Mesenchymal stem cell (in vitro differentiated cells and primary cell): ENCODE measurements around the gene CCDC85C.

Experiments used
- DNase-seq: peaks from one replicate; pipeline ENCODE4 v3.0.0-alpha.2; 2013
- H2AFZ ChIP-seq: one replicate; pipeline ENCODE4 v1.6.1; 2013; ENCODE audit warnings: low read depth, mild to moderate bottlenecking, control low read depth, inconsistent platforms, low read length, moderate library complexity
- H2AK5ac ChIP-seq: 2 replicates; pipeline ENCODE4 v1.6.1; 2013; ENCODE audit warnings: low read length, moderate library complexity, mild to moderate bottlenecking, inconsistent platforms; ENCODE audit not compliant: severe bottlenecking
- H2BK120ac ChIP-seq: one replicate; pipeline ENCODE4 v1.6.1; 2013; ENCODE audit warnings: low read depth, mild to moderate bottlenecking, inconsistent platforms, low read length, moderate library complexity
- H2BK12ac ChIP-seq, 2 experiments: one replicate each; pipeline ENCODE4 v1.6.1; 2013; ENCODE audit warnings: inconsistent platforms in 2 of 2, low read length in 2 of 2, mild to moderate bottlenecking in 2 of 2, moderate library complexity in 2 of 2, control low read depth in 1 of 2
- H2BK15ac ChIP-seq: one replicate; pipeline ENCODE4 v1.6.1; 2013; ENCODE audit warnings: mild to moderate bottlenecking, low read depth, inconsistent platforms; ENCODE audit not compliant: poor library complexity, severe bottlenecking
- H2BK5ac ChIP-seq: 2 replicates; pipeline ENCODE4 v1.6.1; 2013; ENCODE audit warnings: low read depth, mild to moderate bottlenecking, low read length, control low read depth, inconsistent platforms; ENCODE audit not compliant: poor library complexity, severe bottlenecking
- H3K14ac ChIP-seq, 2 experiments: one replicate each; pipeline ENCODE4 v1.6.1; 2013; ENCODE audit warnings: inconsistent platforms in 2 of 2, low read length in 2 of 2, control low read depth in 1 of 2, mild to moderate bottlenecking in 1 of 2, moderate library complexity in 1 of 2
- H3K18ac ChIP-seq, 2 experiments: one replicate each; pipeline ENCODE4 v1.6.1; 2013; ENCODE audit warnings: inconsistent platforms in 2 of 2, low read length in 2 of 2, control low read depth in 1 of 2, low read depth in 1 of 2, mild to moderate bottlenecking in 1 of 2
- H3K23ac ChIP-seq, 2 experiments: one replicate each; pipeline ENCODE4 v1.6.1; 2013; ENCODE audit warnings: inconsistent platforms in 2 of 2, low read length in 2 of 2, mild to moderate bottlenecking in 2 of 2, moderate library complexity in 2 of 2, control low read depth in 1 of 2
- H3K27ac ChIP-seq: 2 replicates; pipeline ENCODE4 v1.5.1; 2013; ENCODE audit warnings: mild to moderate bottlenecking, moderate library complexity, low read length, control low read depth, inconsistent platforms; ENCODE audit not compliant: poor library complexity, severe bottlenecking
- H3K27me3 ChIP-seq, 2 experiments: 2 replicates each; pipeline versions ENCODE4 v1.6.1 to v1.7.0; 2013; ENCODE audit warnings: low read length in 2 of 2, mild to moderate bottlenecking in 2 of 2, moderate library complexity in 2 of 2, control low read depth in 1 of 2, inconsistent platforms in 1 of 2; ENCODE audit not compliant: control insufficient read depth in 1 of 2, insufficient read depth in 1 of 2
- H3K36me3 ChIP-seq, 2 experiments: 2 replicates each; pipeline versions ENCODE4 v1.6.1 to v1.7.0; 2013; ENCODE audit warnings: low read length in 2 of 2, control low read depth in 1 of 2, inconsistent platforms in 1 of 2, low read depth in 1 of 2, mild to moderate bottlenecking in 1 of 2; ENCODE audit not compliant: insufficient read depth in 2 of 2, control insufficient read depth in 1 of 2
- H3K4ac ChIP-seq, 2 experiments: one replicate each; pipeline ENCODE4 v1.6.1; 2013; ENCODE audit warnings: inconsistent platforms in 2 of 2, low read length in 2 of 2, mild to moderate bottlenecking in 2 of 2, moderate library complexity in 2 of 2, control low read depth in 1 of 2, low read depth in 1 of 2
- H3K4me1 ChIP-seq: 2 replicates; pipeline ENCODE4 v1.6.1; 2013; ENCODE audit warnings: low read depth, low read length, control low read depth; ENCODE audit not compliant: control insufficient read depth, insufficient read depth
- H3K4me2 ChIP-seq: 2 replicates; pipeline ENCODE4 v1.6.1; 2013; ENCODE audit warnings: low read length, mild to moderate bottlenecking, inconsistent platforms; ENCODE audit not compliant: poor library complexity, severe bottlenecking
- H3K4me3 ChIP-seq, 2 experiments: 2 replicates each; pipeline versions ENCODE4 v1.5.1 to v1.7.0; 2013; ENCODE audit warnings: low read length in 2 of 2, mild to moderate bottlenecking in 2 of 2, control low read depth in 1 of 2, low read depth in 1 of 2; ENCODE audit not compliant: insufficient read depth in 1 of 2
- H3K79me1 ChIP-seq: replicated peaks from 2 replicates; pipeline ENCODE4 v1.6.1; 2013; ENCODE audit warnings: mild to moderate bottlenecking, control low read depth, low read length, inconsistent platforms; ENCODE audit not compliant: poor library complexity, severe bottlenecking
- H3K9ac ChIP-seq: 2 replicates; pipeline ENCODE4 v1.7.0; 2013; ENCODE audit warnings: mild to moderate bottlenecking, low read length, moderate library complexity
- H3K9me3 ChIP-seq: 2 replicates; pipeline ENCODE4 v1.7.0; 2013; ENCODE audit warnings: mild to moderate bottlenecking, low read length; ENCODE audit not compliant: control insufficient read depth
- H4K8ac ChIP-seq: one replicate; pipeline ENCODE4 v1.6.1; 2013; ENCODE audit warnings: inconsistent platforms, mild to moderate bottlenecking, low read length, moderate library complexity
- H4K91ac ChIP-seq: one replicate; pipeline ENCODE4 v1.6.1; 2013; ENCODE audit warnings: mild to moderate bottlenecking, low read length, inconsistent platforms
- WGBS: methylation state at CpG from one replicate; pipeline ENCODE4 v1.1.7; 2013; ENCODE audit warnings: mixed read lengths; 5-methylcytosine and 5-hydroxymethylcytosine counted together

Gene CCDC85C

GRCh38 chr14:99546234-99546879 is 57.6 kb downstream of the CCDC85C start:
- DNase-seq = no peak
- Histone ChIP-seq H2BK12ac (no peak overlapping the region), H3K79me1 (peaks cover 3% of the 10 kb centered on the region), H2BK15ac (peak overlapping the region; percentile 38), H4K91ac (no peak overlapping the region), H3K4ac (no peak overlapping the region), H2BK120ac (no peak overlapping the region), H2AK5ac (no peak overlapping the region), H3K14ac (no peak overlapping the region), H3K4me2 (no peak overlapping the region), H3K27me3 (peaks cover 42 to 96% of the 10 kb centered on the region in 2 experiments), H2AFZ (no peak overlapping the region), H3K18ac (no peak overlapping the region), H3K4me3 (no peak overlapping the region), H3K9me3 (no peaks in the 10 kb centered on the region), H3K23ac (no peak overlapping the region), H3K9ac (no peak overlapping the region), H3K4me1 (peaks cover 9% of the 10 kb centered on the region), H3K27ac (no peak overlapping the region), H3K36me3 (no peaks in the 10 kb centered on the region), H4K8ac (no peak overlapping the region), H2BK5ac (no peak overlapping the region)
- 59% methylated on average over 13 of the region's 13 CpGs for WGBS

GRCh38 chr14:99545586-99545985 is 58.4 kb downstream of the CCDC85C start:
- no peaks in the 10 kb centered on the region for H3K36me3 ChIP-seq
- no peak overlapping the region for H3K27ac ChIP-seq
- no peak overlapping the region for H3K23ac ChIP-seq
- 80% methylated on average over 5 of the region's 6 CpGs for WGBS
- no peaks in the 10 kb centered on the region for H3K9me3 ChIP-seq
- no peak overlapping the region for H2BK15ac ChIP-seq
- peaks cover 13% of the 10 kb centered on the region for H3K4me1 ChIP-seq
- H3K79me1 ChIP-seq = peaks cover 3% of the 10 kb centered on the region
- no peak overlapping the region for H3K18ac ChIP-seq
- H4K8ac ChIP-seq = no peak overlapping the region
- no peak overlapping the region for H3K14ac ChIP-seq
- H2BK12ac ChIP-seq = no peak overlapping the region
- H4K91ac ChIP-seq = no peak overlapping the region
- H3K4ac ChIP-seq = no peak overlapping the region
- H3K4me3 ChIP-seq = no peak overlapping the region
- no peak overlapping the region for H3K4me2 ChIP-seq
- H3K9ac ChIP-seq = no peak overlapping the region
- DNase-seq = no peak
- H2BK5ac ChIP-seq = no peak overlapping the region
- peaks cover 48 to 96% of the 10 kb centered on the region in 2 experiments for H3K27me3 ChIP-seq
- H2AK5ac ChIP-seq = no peak overlapping the region
- H2AFZ ChIP-seq = no peak overlapping the region
- H2BK120ac ChIP-seq = no peak overlapping the region

- no peaks in the 10 kb centered on the region for H3K36me3 ChIP-seq
- peaks cover 48 to 96% of the 10 kb centered on the region in 2 experiments for H3K27me3 ChIP-seq
- no peak overlapping the region for H4K91ac ChIP-seq
- WGBS = 78% methylated on average over 11 of the region's 11 CpGs
- H3K9me3 ChIP-seq = no peaks in the 10 kb centered on the region
- H2BK12ac ChIP-seq = no peak overlapping the region
- H3K4me1 ChIP-seq = peaks cover 16% of the 10 kb centered on the region
- no peak for DNase-seq
- H2AK5ac ChIP-seq = no peak overlapping the region
- H2BK5ac ChIP-seq = no peak overlapping the region
- no peak overlapping the region for H4K8ac ChIP-seq
- H3K4me2 ChIP-seq = no peak overlapping the region
- no peak overlapping the region for H3K9ac ChIP-seq
- H3K27ac ChIP-seq = no peak overlapping the region
- no peak overlapping the region for H3K4ac ChIP-seq
- no peak overlapping the region for H3K18ac ChIP-seq
- H3K79me1 ChIP-seq = peaks cover 5% of the 10 kb centered on the region
- no peak overlapping the region for H3K23ac ChIP-seq
- no peak overlapping the region for H2AFZ ChIP-seq
- H3K14ac ChIP-seq = no peak overlapping the region
- H2BK120ac ChIP-seq = no peak overlapping the region
- no peak overlapping the region for H2BK15ac ChIP-seq
- no peak overlapping the region for H3K4me3 ChIP-seq
These were observed 59.0 kb downstream of the CCDC85C start for GRCh38 chr14:99544991-99545390.

GRCh38 chr14:99543985-99544384 is 60.0 kb downstream of the CCDC85C start:
- H3K36me3 ChIP-seq = no peaks in the 10 kb centered on the region
- H2BK15ac ChIP-seq = no peak overlapping the region
- H3K9me3 ChIP-seq = no peaks in the 10 kb centered on the region
- no peak overlapping the region for H3K9ac ChIP-seq
- no peak for DNase-seq
- H3K4ac ChIP-seq = no peak overlapping the region
- no peak overlapping the region for H3K4me3 ChIP-seq
- H3K4me1 ChIP-seq = peaks cover 16% of the 10 kb centered on the region
- H4K8ac ChIP-seq = no peak overlapping the region
- no peak overlapping the region for H2BK5ac ChIP-seq
- peaks cover 48 to 89% of the 10 kb centered on the region in 2 experiments for H3K27me3 ChIP-seq
- no peak overlapping the region for H4K91ac ChIP-seq
- H2AK5ac ChIP-seq = no peak overlapping the region
- H3K14ac ChIP-seq = no peak overlapping the region
- H3K79me1 ChIP-seq = peaks cover 5% of the 10 kb centered on the region
- no peak overlapping the region for H3K4me2 ChIP-seq
- no peak overlapping the region for H3K23ac ChIP-seq
- H2BK12ac ChIP-seq = no peak overlapping the region
- 90% methylated on average over 12 of the region's 12 CpGs for WGBS
- H3K27ac ChIP-seq = no peak overlapping the region
- H2BK120ac ChIP-seq = no peak overlapping the region
- no peak overlapping the region for H3K18ac ChIP-seq
- H2AFZ ChIP-seq = no peak overlapping the region
